ENCODE measurements around the gene C9orf72.

The C9orf72 gene

DNA sequence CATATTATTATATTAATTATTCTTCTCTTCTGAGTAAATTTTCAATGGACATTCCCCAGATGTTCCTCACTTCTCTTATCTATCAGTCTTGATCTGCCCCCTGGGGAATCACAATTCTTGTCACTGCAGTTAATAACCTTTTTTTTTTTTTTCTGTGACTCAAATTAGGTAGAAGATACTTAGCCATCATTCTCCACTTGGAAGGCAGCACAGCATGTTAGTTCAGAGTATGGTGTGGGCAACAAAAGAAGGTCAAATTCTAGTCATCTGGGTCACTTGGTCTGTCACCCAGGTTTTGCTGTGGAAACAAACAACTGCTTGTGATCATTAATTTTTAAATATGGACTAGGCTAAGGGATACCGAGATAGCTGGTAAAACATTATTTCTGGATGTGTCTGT, 35.5 kb downstream of the C9orf72 start:
- DNase-seq, result no peak

DNA sequence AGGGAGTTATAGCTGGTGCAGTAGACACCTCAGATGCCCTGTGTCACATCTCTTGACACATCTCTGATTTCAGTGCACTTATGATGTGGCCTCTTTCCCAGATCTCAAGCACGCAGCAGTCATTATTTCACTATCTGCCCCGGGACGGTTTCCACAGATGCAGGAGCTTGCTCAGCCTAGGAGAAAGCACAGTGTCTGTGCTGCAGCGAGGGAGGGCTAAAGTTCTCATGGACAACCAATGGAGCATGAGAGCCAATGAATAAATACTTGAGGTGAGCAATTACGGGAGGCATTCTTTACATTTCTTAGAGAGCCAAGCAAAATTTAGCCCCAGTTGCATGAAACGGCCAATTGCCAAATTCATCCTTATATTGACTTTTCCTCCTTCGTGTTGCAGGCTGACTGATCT, 36.2 kb downstream of the C9orf72 start:
- DNase-seq, result no peak

DNA sequence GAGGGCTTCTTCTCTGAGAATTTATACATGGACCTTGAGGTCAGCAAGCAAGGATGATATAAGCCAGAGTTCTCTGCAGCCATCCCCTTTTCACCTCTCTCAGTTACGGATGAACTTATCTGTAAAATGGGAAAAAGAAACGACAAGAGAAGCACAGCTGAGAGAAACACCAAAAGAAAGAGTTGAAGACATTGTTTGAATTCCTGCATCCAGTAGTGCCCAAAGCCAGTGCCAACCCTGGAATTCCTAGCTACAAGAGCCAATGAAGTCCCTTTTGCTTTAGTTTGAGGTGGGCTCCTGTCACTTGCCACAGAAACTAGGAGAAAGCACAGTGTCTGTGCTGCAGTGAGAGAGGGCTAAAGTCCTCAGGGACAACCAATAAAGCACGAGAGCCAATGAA, 37.1 kb downstream of the C9orf72 start:
- no peak for DNase-seq

DNA sequence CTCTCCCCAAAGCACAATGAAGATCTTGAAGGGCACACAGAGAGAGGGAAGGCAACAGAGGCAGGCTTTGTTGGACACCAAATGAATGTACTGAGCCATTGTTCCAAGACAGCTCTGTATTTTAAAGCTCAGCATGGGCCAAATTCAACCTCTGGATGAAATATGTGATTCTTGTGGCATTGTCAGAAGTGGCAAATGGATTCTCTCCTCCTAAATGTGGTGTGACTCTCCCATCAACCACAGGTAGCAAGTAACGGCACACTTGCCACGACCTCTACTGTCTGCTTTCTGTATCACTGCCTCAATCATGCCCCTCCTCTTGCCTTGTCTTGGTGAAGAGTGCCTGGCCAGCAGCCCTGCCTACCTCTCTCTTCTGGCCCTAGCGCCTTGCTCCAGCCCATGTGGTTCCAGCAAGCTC, 37.6 kb downstream of the C9orf72 start:
- no peak for DNase-seq

- no peak for DNase-seq
Observed at GRCh38 chr9:27534658-27535209, 38.5 kb downstream of the C9orf72 start.

GRCh38 chr9:27534131-27534530, 39.1 kb downstream of the C9orf72 start:
- DNase-seq, result no peak

GRCh38 chr9:27533311-27533710, 40.0 kb downstream of the C9orf72 start:
- no peak for DNase-seq

- DNase-seq, result no peak
Observed at GRCh38 chr9:27532046-27532445, 41.2 kb downstream of the C9orf72 start.

- DNase-seq, result no peak
Observed at GRCh38 chr9:27530915-27531755, 42.1 kb downstream of the C9orf72 start.

GRCh38 chr9:27529316-27530278, 43.7 kb downstream of the C9orf72 start, which contains the start of gene MOB3B:
Gene MOB3B (minus strand): TSS chr9:27529814. CDS start chr9:27455550, 74,264 bp downstream.
- DNase-seq, result peak; percentile 66

GRCh38 chr9:27528886-27529315, 44.4 kb downstream of the C9orf72 start:
- peak; percentile 25 for DNase-seq

DNA sequence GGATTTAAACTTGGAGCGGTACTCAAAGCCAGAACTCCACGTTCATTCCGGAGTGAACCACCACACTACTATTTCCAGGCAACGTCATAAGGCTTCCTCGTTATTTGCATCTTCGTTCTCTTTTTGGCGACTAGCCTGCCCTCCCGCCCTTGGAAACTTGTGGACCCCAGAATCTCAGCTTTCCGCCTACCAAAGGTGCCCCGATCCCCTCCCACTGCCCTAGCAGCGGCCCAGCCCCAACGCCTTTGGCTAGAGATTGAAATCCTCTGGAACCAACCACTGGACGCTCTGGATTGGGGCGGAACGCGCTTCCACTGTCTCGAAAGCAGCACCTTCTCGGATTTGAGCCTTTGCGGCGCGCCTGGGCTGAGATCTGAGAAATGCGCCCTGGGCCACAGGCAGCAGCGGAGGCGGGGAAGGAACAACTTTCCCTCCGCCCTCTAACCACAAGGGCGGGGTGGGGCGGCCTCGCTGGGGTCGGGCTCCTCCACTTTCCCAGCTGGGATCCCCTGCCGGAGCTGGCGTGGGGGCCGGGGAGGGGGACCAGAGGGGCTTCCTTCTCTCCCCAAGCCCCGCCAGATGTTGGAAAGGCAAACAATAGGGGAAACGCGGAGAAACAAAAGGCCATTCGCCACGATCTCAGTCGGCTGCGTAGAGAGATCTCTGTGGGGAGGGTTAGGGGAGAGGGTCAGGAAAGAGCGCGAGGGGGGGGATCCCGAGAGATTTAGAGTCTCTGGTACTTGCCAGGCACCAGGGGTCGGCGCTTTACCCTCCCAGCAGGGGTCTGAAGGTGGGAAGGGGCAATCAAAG, 45.0 kb downstream of the C9orf72 start:
- DNase-seq, result peak; percentile 27

GRCh38 chr9:27527702-27528075, 45.6 kb downstream of the C9orf72 start:
- no peak for DNase-seq

DNA sequence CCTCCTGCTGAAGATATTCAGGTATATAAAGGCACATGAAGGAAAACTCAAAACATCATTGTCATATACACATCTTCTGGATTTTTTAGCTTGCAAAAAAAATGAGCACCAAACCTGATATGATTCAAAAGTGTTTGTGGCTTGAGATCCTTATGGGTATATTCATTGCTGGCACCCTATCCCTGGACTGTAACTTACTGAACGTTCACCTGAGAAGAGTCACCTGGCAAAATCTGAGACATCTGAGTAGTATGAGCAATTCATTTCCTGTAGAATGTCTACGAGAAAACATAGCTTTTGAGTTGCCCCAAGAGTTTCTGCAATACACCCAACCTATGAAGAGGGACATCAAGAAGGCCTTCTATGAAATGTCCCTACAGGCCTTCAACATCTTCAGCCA, 49.0 kb downstream of the C9orf72 start, which contains the start of gene IFNK:
Gene IFNK, plus strand, starts transcription at position 55 of the 400 bp plus-strand sequence. Its CDS starts 47 bp downstream, at position 102.
- no peak for DNase-seq

DNA sequence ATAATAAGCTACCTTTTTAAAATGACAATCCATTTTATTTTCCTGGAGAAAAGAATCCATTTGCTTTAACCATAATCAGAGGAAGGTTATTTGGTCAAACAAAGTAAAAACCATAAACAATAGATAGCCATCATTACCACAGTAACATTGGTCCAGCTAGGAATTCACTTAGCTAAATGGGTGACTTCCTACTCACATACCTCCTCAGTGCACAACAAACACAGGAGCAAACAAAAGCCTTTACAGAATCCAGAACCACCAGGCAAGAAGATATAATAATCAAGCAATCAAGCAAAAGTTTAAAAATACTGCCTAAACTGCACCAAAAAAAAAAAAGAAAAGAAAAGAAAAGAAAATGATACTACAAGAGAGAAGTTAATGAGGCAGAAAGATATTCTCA, 50.1 kb downstream of the C9orf72 start:
- DNase-seq, result no peak

- no peak for DNase-seq
Observed at GRCh38 chr9:27520986-27521385, 52.3 kb downstream of the C9orf72 start.

DNA sequence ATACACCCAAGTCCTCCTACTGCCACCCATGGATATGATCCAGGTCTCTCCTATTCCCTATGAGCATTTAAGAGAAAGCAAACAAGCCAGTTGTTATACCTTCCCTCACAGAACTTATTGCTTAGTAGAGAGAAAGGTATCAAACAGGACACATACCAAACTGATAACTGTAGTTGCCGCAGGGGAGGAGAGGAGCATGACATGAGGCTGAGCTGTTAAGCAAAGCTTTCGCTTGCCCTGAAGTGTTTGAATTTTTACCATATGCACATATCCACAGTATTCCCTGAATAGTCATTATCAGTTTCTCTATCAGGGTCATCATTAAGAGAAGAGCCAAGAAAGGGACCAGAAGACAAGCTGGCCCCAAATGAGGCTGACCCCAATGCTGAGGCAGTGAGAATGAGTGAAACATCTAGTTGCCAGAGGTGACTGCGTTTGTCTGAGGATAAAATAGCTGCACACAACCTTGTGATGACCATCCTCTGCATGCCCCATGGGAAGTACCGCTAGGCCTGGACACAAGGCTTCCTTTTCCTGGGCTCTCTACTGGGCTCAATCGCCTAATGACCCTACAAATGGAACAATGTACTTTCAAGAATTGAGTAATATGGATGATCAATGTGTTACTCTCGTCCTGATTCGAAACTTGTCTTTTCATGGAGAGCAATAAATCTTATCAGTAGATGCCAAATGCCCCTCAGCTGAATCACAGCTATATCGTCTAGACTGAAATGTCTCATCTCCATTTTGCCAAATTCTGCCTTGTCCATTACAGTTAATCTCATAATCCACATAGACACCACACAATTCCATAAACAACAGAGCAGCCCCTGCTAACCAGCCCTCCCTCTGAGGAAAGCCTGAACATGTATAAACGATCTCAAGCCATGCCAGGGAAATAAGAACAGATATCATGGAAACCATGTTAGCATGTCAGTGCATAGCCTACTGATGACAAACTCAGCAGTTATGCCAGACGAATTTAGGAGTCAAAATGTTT, 53.5 kb downstream of the C9orf72 start:
- DNase-seq, result no peak

GRCh38 chr9:27518809-27519208, 54.5 kb downstream of the C9orf72 start:
- no peak for DNase-seq

- DNase-seq, result no peak
Observed at GRCh38 chr9:27518006-27518405, 55.3 kb downstream of the C9orf72 start.

GRCh38 chr9:27514551-27514950, 58.7 kb downstream of the C9orf72 start:
- DNase-seq, result no peak

DNA sequence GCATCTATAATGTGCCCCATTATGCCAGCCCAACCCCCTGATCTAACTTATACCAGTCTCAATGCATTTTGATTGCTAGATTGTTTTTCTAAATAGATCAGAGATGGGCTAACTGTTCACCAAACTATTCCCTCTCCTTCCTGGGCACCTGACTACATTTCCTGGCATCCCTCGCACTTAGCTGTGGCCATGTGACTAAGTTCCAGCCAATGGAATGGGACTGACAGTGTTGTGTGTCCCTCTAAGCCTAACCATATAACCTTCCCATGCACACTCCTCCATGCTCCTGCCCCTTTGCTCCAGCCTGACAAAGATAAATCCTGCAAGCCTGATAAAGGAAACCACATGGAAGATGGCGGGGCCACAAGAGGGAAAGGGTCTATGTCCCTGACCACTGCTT, 61.5 kb downstream of the C9orf72 start:
- no peak for DNase-seq
